Measurements from ENCODE around the gene NDOR1.

The NDOR1 gene

GRCh38 chr9:137167747-137168572 lies 37.5 kb upstream of the NDOR1 start:
- DNase-seq, result no peak

- DNase-seq, result no peak
These were observed 37.0 kb upstream of the NDOR1 start for GRCh38 chr9:137168573-137168903.

- DNase-seq, result no peak
These were observed 36.3 kb upstream of the NDOR1 start for GRCh38 chr9:137168904-137169856.

- DNase-seq, result no peak
These were observed 35.6 kb upstream of the NDOR1 start, which contains the start of gene LRRC26 for GRCh38 chr9:137169896-137170358. Gene LRRC26 (minus strand): TSS chr9:137170051. CDS start chr9:137169943, 108 bp downstream.

GRCh38 chr9:137170486-137171148 lies 34.9 kb upstream of the NDOR1 start:
- DNase-seq, result no peak

- no peak for DNase-seq
These were observed 34.2 kb upstream of the NDOR1 start for GRCh38 chr9:137171149-137171900.

GRCh38 chr9:137172901-137173795 lies 32.4 kb upstream of the NDOR1 start:
- no peak for DNase-seq

GRCh38 chr9:137173796-137174664 lies 31.5 kb upstream of the NDOR1 start:
- no peak for DNase-seq

- no peak for DNase-seq
These were observed 30.7 kb upstream of the NDOR1 start for GRCh38 chr9:137174722-137175293.

- DNase-seq, result no peak
These were observed 30.0 kb upstream of the NDOR1 start for GRCh38 chr9:137175345-137175961.

GRCh38 chr9:137176302-137177182 lies 29.0 kb upstream of the NDOR1 start:
- no peak for DNase-seq

GRCh38 chr9:137178201-137178938 lies 27.1 kb upstream of the NDOR1 start:
- no peak for DNase-seq

GRCh38 chr9:137178939-137179630 lies 26.4 kb upstream of the NDOR1 start:
- no peak for DNase-seq

GRCh38 chr9:137179761-137180160 lies 25.7 kb upstream of the NDOR1 start:
- no peak for DNase-seq

GRCh38 chr9:137180491-137180890 lies 25.0 kb upstream of the NDOR1 start:
- DNase-seq, result no peak

- DNase-seq, result no peak
These were observed 23.8 kb upstream of the NDOR1 start for GRCh38 chr9:137181680-137182079.

GRCh38 chr9:137182836-137183235 lies 22.7 kb upstream of the NDOR1 start:
- DNase-seq, result no peak

Measured in NCI-H1436 treated with DMSO at 0.1 percent for 48 hours (cell line).